SK-N-SH (cell line): ENCODE measurements around the gene CLCN6.

ENCODE experiments used
- ELF1 ChIP-seq: IDR thresholded peaks from 2 replicates; pipeline ENCODE4 v1.4.0; 2012
- EZH2phosphoT487 ChIP-seq: fragments of 200-600 bp; sonication (generic); IDR thresholded peaks from 2 replicates; pipeline ENCODE4 v1.6.1; 2017; ENCODE audit warnings: low read depth, mixed run types, mild to moderate bottlenecking, antibody characterized with exemption, moderate library complexity, borderline replicate concordance
- GABPA ChIP-seq: IDR thresholded peaks from 2 replicates; pipeline ENCODE4 v1.4.0; 2012; ENCODE audit warnings: low read depth, mild to moderate bottlenecking
- GATA2 ChIP-seq: sonication (generic); formaldehyde crosslinking; IDR thresholded peaks from 2 replicates; pipeline ENCODE4 v1.5.0; 2020; ENCODE audit warnings: mild to moderate bottlenecking, missing genetic modification reagents
- MXI1 ChIP-seq: IDR thresholded peaks from 2 replicates; pipeline ENCODE4 v1.6.1; 2012; ENCODE audit warnings: mild to moderate bottlenecking, low read depth, low read length, improper control_type of control experiment
- POLR2AphosphoS5 ChIP-seq: IDR thresholded peaks from 2 replicates; pipeline ENCODE4 v1.6.1; 2012; ENCODE audit warnings: low read depth, low read length
- RFX5 ChIP-seq: IDR thresholded peaks from 2 replicates; pipeline ENCODE4 v1.6.1; 2012; ENCODE audit warnings: mild to moderate bottlenecking, improper control_type of control experiment, low read length
- SIN3A ChIP-seq: IDR thresholded peaks from 2 replicates; pipeline ENCODE4 v1.6.1; 2012; ENCODE audit warnings: low read depth, mild to moderate bottlenecking, low read length, moderate library complexity, borderline replicate concordance
- TAF1 ChIP-seq: IDR thresholded peaks from 2 replicates; pipeline ENCODE4 v1.6.1; 2012; ENCODE audit warnings: low read depth, mild to moderate bottlenecking, low read length, moderate library complexity, borderline replicate concordance
- TEAD4 ChIP-seq: IDR thresholded peaks from 2 replicates; pipeline ENCODE4 v1.4.0; 2012; ENCODE audit warnings: mild to moderate bottlenecking, borderline replicate concordance; ENCODE audit not compliant: insufficient read depth
- YY1 ChIP-seq: IDR thresholded peaks from 2 replicates; pipeline ENCODE4 v1.4.0; 2012; ENCODE audit warnings: low read depth, mild to moderate bottlenecking
- TF ChIP-seq, protein P1 (sequence below): fragments of 200-600 bp; sonication (generic); IDR thresholded peaks from 2 replicates; pipeline ENCODE4 v1.6.1; 2017; ENCODE audit warnings: antibody characterized with exemption, mild to moderate bottlenecking, moderate library complexity
- TF ChIP-seq, protein P2 (sequence below): IDR thresholded peaks from 2 replicates; pipeline ENCODE4 v1.6.1; 2012; ENCODE audit warnings: mild to moderate bottlenecking, low read depth, low read length, moderate library complexity

DNA sequence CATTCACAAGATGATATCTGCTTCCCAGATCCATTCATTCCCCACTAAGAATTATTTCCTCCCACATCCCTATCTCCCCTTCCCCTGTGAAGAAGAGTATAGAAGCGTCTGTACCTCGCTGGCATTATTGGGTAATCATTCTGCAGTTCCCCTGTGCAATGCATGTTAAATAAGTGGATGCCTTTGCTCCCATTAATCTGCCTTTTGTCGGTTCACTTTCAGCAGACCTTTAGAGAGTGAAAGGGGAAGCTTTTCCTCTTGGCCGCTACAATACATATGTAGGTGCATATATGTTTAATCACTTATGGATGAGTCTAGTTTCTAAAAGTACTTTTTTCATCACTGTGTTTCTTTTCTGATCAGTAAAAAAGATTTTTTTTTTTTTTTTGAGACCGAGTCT, 7.0 kb downstream of the CLCN6 start:
- TF ChIP-seq, protein P1, sequence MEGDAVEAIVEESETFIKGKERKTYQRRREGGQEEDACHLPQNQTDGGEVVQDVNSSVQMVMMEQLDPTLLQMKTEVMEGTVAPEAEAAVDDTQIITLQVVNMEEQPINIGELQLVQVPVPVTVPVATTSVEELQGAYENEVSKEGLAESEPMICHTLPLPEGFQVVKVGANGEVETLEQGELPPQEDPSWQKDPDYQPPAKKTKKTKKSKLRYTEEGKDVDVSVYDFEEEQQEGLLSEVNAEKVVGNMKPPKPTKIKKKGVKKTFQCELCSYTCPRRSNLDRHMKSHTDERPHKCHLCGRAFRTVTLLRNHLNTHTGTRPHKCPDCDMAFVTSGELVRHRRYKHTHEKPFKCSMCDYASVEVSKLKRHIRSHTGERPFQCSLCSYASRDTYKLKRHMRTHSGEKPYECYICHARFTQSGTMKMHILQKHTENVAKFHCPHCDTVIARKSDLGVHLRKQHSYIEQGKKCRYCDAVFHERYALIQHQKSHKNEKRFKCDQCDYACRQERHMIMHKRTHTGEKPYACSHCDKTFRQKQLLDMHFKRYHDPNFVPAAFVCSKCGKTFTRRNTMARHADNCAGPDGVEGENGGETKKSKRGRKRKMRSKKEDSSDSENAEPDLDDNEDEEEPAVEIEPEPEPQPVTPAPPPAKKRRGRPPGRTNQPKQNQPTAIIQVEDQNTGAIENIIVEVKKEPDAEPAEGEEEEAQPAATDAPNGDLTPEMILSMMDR, result no peak
- TF ChIP-seq, protein P2, sequence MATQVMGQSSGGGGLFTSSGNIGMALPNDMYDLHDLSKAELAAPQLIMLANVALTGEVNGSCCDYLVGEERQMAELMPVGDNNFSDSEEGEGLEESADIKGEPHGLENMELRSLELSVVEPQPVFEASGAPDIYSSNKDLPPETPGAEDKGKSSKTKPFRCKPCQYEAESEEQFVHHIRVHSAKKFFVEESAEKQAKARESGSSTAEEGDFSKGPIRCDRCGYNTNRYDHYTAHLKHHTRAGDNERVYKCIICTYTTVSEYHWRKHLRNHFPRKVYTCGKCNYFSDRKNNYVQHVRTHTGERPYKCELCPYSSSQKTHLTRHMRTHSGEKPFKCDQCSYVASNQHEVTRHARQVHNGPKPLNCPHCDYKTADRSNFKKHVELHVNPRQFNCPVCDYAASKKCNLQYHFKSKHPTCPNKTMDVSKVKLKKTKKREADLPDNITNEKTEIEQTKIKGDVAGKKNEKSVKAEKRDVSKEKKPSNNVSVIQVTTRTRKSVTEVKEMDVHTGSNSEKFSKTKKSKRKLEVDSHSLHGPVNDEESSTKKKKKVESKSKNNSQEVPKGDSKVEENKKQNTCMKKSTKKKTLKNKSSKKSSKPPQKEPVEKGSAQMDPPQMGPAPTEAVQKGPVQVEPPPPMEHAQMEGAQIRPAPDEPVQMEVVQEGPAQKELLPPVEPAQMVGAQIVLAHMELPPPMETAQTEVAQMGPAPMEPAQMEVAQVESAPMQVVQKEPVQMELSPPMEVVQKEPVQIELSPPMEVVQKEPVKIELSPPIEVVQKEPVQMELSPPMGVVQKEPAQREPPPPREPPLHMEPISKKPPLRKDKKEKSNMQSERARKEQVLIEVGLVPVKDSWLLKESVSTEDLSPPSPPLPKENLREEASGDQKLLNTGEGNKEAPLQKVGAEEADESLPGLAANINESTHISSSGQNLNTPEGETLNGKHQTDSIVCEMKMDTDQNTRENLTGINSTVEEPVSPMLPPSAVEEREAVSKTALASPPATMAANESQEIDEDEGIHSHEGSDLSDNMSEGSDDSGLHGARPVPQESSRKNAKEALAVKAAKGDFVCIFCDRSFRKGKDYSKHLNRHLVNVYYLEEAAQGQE, result no peak
- TF ChIP-seq RFX5 (no peak), POLR2AphosphoS5 (no peak), TAF1 (no peak), EZH2phosphoT487 (no peak), GATA2 (CRISPR knock-in tag) (no peak), SIN3A (no peak), ELF1 (no peak), GABPA (no peak), MXI1 (no peak), YY1 (no peak), TEAD4 (no peak)
